ENCODE results near the gene CXCR2. TPM values are rescaled to one million over a fixed set of nuclear protein-coding genes. Genes with fewer than 3 reads are reported as not detected.
A peak's percentile ranks its signal among the peaks of the same experiment; 100 is the strongest.

CXCR2 gene
- total and polyA plus RNA-seq, 10 of the 15 experiments (the other 5 are each of a cell fraction or from before 2014, with no cell fraction given), result 0.04 to 0.62 (median 0.16) TPM

GRCh38 chr2:218081063-218081462, 44.8 kb upstream of the CXCR2 start (continued):
- TF ChIP-seq BCLAF1 (IDR thresholded peaks at IDR 0.05) (no peak), CREM (IDR thresholded peaks at IDR 0.05; ENCODE audit: low read depth) (peak; percentile 78), USF2 (IDR thresholded peaks at IDR 0.05; ENCODE audit: borderline replicate concordance, low read depth, low read length) (no peak), FOS (IDR thresholded peaks at IDR 0.05; ENCODE audit: borderline replicate concordance, extremely low read depth, insufficient read length) (no peak), E2F4 (IDR thresholded peaks at IDR 0.05; ENCODE audit: low read depth, low read length) (no peak), ZZZ3 (IDR thresholded peaks at IDR 0.05; ENCODE audit: control insufficient read depth, insufficient read length, low read depth) (no peak), JUND (IDR thresholded peaks at IDR 0.05; ENCODE audit: low read depth, low read length) (peak; percentile 32; the same call in 1 of the 2 replicates), REST (IDR thresholded peaks at IDR 0.05; ENCODE audit: low read depth, low read length) (0 out of 2 replicates have a peak, but pooled peaks have one; percentile 11), PML (IDR thresholded peaks at IDR 0.05; ENCODE audit: low read length) (no peak), SMAD1 (IDR thresholded peaks at IDR 0.05; ENCODE audit: low read depth, partially characterized antibody) (no peak), EGR1 (IDR thresholded peaks at IDR 0.05; ENCODE audit: borderline replicate concordance in 1 of 2, low read depth in 2 of 2, low read length in 2 of 2) (no peak), YBX1 (IDR thresholded peaks at IDR 0.05) (no peak), EED (IDR thresholded peaks at IDR 0.05; ENCODE audit: low read depth) (peak; percentile 90), ZBTB40 (IDR thresholded peaks at IDR 0.05; ENCODE audit: borderline replicate concordance) (no peak), MAX (IDR thresholded peaks at IDR 0.05; ENCODE audit: low read depth, low read length) (no peak), DPF2 (IDR thresholded peaks at IDR 0.05) (peak; percentile 95), SUZ12 (IDR thresholded peaks at IDR 0.05; ENCODE audit: unreplicated experiment) (no peak), ZNF217 (IDR thresholded peaks at IDR 0.05) (no peak)
